ENCODE measurements around the gene ENC1.

Gene ENC1

GRCh38 chr5:74655206-74655605 lies 14.7 kb upstream of the ENC1 start:
- DNase-seq = no peak

DNA sequence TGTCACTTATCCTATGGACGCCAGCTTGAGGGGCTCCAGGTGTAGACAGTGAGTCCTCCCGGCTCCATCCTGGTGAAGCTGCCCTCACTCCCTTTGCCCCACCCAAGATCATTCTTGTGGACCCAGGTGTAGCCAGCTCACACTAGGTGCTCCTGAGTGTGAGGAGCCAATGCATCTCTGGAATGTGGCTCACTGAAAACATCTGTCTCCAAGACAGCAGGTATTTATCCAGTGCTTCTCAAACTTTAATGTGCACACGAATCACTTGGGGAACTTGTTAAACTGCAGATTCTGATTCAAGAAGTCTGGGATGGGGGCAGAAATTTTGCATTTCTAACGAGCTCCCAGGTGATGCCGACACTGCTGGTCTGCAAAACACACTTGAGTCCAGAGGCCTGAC lies 13.5 kb upstream of the ENC1 start:
- DNase-seq = no peak

GRCh38 chr5:74652576-74652975 lies 12.0 kb upstream of the ENC1 start:
- no peak for DNase-seq

- DNase-seq = no peak
These were observed 11.2 kb upstream of the ENC1 start for GRCh38 chr5:74651710-74652109.

- no peak for DNase-seq
These were observed 9.0 kb upstream of the ENC1 start for GRCh38 chr5:74649421-74649973.

- peak; percentile 60 to 82 (median 73) for DNase-seq
These were observed 8.3 kb upstream of the ENC1 start for GRCh38 chr5:74648835-74649293.

- no peak for DNase-seq
These were observed 6.6 kb upstream of the ENC1 start for GRCh38 chr5:74647096-74647495.

GRCh38 chr5:74643111-74643562 lies 2.6 kb upstream of the ENC1 start:
- DNase-seq = peak; percentile 78 to 93 (median 92)

DNA sequence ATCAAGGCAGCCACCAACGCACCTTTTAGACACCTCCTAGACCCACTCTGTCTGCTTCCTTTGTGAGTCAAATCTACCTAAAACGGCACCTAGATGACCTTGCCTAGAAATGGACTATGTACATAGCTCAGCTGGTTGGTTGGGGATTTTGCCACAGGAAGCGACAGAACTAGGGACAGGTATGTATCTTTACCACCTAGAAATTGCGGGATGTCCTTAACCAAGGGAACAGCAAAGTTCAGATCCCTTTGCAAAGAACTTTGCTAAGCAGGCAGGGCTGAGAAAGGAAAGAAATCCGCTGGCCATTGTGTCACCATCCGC lies 2.0 kb upstream of the ENC1 start:
- DNase-seq = no peak

- DNase-seq = peak; percentile 81 to 86 (median 86)
These were observed 1.4 kb upstream of the ENC1 start for GRCh38 chr5:74641735-74642542.

GRCh38 chr5:74640954-74641734 lies 616 bp upstream of the ENC1 start:
- DNase-seq = peak; percentile 63 to 83 (median 72)

DNA sequence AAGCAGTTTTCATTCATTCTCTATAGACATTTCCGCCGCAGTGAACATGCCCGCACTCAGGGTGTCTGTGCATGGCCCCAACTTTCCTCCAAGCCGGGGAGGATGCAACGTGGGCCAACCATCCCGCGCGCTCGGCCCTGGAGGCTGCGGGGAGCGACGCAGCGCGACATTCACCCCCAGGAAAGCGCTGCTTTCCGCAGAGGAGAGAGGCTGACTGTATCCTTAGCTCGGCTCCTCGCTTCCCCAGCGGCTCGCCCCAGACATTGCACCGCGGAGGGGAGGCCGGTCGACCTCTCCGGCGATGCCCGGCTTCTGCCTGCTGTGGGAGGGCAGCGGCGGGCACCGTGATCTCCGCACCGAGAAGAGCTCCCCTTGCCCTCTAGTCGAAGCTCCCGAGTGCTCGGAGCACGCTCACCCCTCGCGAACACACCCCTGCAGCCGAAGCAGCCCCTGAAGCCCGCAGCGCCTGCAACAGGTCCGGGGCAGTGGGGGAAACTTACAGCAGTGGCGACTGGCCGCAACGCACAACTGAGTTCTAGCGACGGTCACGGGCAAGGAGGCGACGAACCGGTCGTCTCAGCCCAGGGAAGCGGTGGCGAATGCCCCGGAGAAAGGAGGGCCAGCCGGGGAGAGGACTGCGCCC lies 600 bp downstream of the ENC1 start:
- peak; percentile 68 to 81 (median 73) for DNase-seq

DNA sequence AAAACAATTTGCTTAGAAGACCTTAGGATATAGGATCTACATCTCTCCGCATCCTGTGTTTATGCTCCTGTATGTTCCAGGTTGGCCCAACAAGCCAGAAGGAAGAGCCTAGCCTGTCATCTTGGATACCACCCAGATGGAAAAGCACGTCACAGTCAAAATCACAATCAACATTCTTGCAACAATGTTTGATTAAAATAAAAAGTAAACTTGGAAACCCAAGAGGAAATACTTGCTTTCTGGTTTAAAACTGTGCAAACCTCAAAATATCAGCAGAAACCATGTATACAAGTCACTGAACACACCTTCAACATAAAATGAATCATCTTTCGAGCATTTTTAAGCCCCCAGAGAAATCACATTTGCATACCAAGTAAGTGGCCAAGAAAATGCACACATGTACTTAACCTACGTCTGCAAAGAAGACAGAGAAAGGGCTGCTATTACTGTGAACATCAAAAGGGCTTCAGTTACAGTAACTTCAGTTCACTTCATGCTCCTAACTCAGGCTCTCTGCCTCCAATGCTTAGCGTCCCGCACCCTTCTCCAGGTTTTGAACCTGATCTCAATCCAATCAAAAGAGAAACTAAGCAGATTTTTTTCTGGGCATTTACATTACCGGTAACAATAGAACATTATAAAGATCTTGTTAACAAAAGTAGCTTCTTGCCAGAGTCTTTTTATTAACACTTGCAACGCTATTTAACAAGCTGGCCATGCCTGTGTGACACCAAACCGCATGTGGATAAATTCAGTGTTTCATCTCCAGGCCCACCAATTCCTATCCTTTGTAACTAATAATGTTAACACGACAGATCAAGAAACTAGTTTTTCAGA lies 1.3 kb downstream of the ENC1 start:
- DNase-seq = peak in 2 of 3 donors; percentile 19 to 29

GRCh38 chr5:74638544-74638969 lies 2.0 kb downstream of the ENC1 start:
- no peak for DNase-seq

DNA sequence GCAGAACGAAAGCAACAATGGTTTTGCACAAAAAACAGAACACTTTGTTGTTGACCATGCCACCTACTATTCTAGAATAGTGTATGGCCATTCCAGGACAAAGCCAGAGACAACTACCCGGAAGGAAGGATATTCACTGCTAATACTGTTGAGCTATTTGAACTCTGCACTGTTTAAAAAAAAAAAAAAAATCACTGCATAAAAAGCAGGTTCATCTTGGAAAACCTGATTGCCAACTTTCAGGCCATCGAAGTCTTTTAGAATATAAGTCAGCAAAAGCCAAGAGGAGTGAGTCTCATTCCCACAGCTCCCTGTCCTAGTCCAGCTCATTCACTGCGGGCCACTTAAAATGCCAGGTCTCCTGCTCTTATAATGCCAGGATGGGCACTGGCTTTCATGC lies 4.0 kb downstream of the ENC1 start:
- DNase-seq = no peak

DNA sequence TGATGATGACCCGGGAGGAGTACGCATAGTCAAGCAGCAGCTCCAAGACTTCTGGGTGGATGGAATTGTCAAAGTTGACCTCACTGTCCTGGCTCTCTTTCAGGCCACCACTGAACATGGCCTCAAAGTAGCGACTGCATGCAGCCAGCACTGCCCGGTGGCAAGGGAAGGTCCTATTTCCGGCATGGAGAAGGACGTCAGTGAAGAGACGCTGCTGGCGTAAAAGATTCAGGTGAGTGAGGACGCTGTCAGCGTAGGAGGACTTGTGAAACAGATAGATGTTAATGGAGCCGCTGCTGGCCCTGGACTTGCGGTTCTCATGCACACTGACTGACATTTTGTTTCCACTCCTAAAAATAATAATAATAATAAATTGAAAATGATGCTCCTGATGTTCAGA lies 4.4 kb downstream of the ENC1 start:
- DNase-seq = no peak

- DNase-seq = no peak
These were observed 5.8 kb downstream of the ENC1 start for GRCh38 chr5:74634611-74635286.

DNA sequence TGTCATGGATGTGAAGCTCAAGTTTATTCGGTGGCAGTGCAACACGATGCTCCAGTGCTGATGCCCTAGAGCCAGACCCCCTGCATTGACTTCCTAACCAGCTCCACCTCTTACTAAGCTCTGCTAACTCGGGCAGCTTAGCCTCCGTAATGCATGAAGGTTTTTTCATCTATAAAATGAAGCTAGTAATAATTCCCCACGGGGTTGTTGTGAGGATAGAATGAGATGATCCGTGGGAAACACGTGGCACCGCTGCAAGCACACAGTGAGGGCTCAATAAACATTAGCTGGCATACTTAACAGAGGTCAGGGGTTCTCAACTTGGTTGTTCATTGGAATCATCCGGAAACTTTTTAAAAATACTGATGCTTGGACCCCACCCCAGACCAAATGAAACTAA lies 6.8 kb downstream of the ENC1 start:
- no peak for DNase-seq

GRCh38 chr5:74632947-74633356 lies 7.6 kb downstream of the ENC1 start:
- peak; percentile 43 to 74 (median 63) for DNase-seq

GRCh38 chr5:74631081-74631953 lies 9.2 kb downstream of the ENC1 start:
- peak; percentile 77 to 85 (median 84) for DNase-seq

Data from suppressor macrophage treated with lipopolysaccharide for 1 hour (primary cell).